Right atrium auricular region (tissue), 2 donors: ENCODE results near the gene ABCB7. TPM values are rescaled to one million over a fixed set of nuclear protein-coding genes. Genes with fewer than 3 reads are reported as not detected.

ENCODE experiments used
- DNase-seq: peaks from one replicate; pipeline ENCODE4 v3.0.0-alpha.2; 2019; ENCODE audit warnings: low spot score
- H3K27ac ChIP-seq, 2 donors: fragments of 200-600 bp; sonication (generic); 1 replicate in 1 of 2; 2 replicates in 1 of 2; pipeline ENCODE4 v1.5.1; 2016 to 2019
- H3K27me3 ChIP-seq, 2 donors: fragments of 200-600 bp; sonication (generic); one replicate each; pipeline versions ENCODE4 v1.5.1 to v1.6.0; 2017 to 2019
- H3K36me3 ChIP-seq: fragments of 200-600 bp; sonication (generic); one replicate; pipeline ENCODE4 v1.5.1; 2016
- H3K4me1 ChIP-seq, 2 donors: fragments of 200-600 bp; sonication (generic); one replicate each; pipeline versions ENCODE4 v1.5.1 to v1.6.0; 2017 to 2019
- H3K4me3 ChIP-seq, 2 donors: fragments of 200-600 bp; sonication (generic); 1 replicate in 1 of 2; 2 replicates in 1 of 2; pipeline ENCODE4 v1.5.1; 2017 to 2019; ENCODE audit warnings: mild to moderate bottlenecking in 1 of 2, moderate library complexity in 1 of 2
- H3K9me3 ChIP-seq, 2 donors: fragments of 200-600 bp; sonication (generic); one replicate each; pipeline ENCODE4 v1.5.1; 2019
- CTCF ChIP-seq, 2 donors: fragments of 200-600 bp; sonication (generic); IDR thresholded peaks; one replicate each; pipeline ENCODE4 v1.5.1; 2019; ENCODE audit warnings: antibody characterized with exemption in 2 of 2
- total RNA-seq, 2 donors: library from RNA; depleted of rRNA; stranded (reverse); fragments of >200 nt; gene quantifications; one replicate each; pipeline ENCODE4 v1.1.0, GENCODE V29; 2016

Gene ABCB7
- total RNA-seq, 2 donors from 2014 or later = 31.1 to 36.2 TPM

- Histone ChIP-seq H3K27me3 (no peaks in the 10 kb centered on the region), H3K4me1 (no peaks in the 10 kb centered on the region), H3K4me3 (peak overlapping the region; percentile 54 to 59), H3K9me3 (no peaks in the 10 kb centered on the region), H3K27ac (peak overlapping the region; percentile 76 to 81), H3K36me3 (no peaks in the 10 kb centered on the region)
- TF ChIP-seq CTCF (IDR thresholded peaks at IDR 0.05) = no peak
- no peak for DNase-seq
Measured at GRCh38 chrX:75155447-75155826, 646 bp downstream of the ABCB7 start.

- no peaks in the 10 kb centered on the region for H3K4me1 ChIP-seq
- H3K27ac ChIP-seq = no peak overlapping the region
- peak overlapping the region in 1 of 2 donors; percentile 59 for H3K4me3 ChIP-seq
Measured at GRCh38 chrX:75154871-75155270, 1.2 kb downstream of the ABCB7 start.

GRCh38 chrX:75151827-75152592 is 4.1 kb downstream of the ABCB7 start:
- DNase-seq = no peak
- Histone ChIP-seq H3K4me1 (no peaks in the 10 kb centered on the region), H3K27me3 (no peaks in the 10 kb centered on the region), H3K4me3 (no peak overlapping the region), H3K36me3 (no peaks in the 10 kb centered on the region), H3K27ac (peak overlapping the region in 1 of 2 donors; percentile 33), H3K9me3 (no peaks in the 10 kb centered on the region)
- TF ChIP-seq CTCF (IDR thresholded peaks at IDR 0.05) = no peak

More at GRCh38 chrX:75154871-75155270, 1.2 kb downstream of the ABCB7 start:
- Histone ChIP-seq H3K27me3 (no peaks in the 10 kb centered on the region), H3K36me3 (no peaks in the 10 kb centered on the region), H3K9me3 (no peaks in the 10 kb centered on the region)
- TF ChIP-seq CTCF (IDR thresholded peaks at IDR 0.05) = no peak
- no peak for DNase-seq

GRCh38 chrX:75149654-75150053 is 6.4 kb downstream of the ABCB7 start:
- no peak for TF ChIP-seq CTCF (IDR thresholded peaks at IDR 0.05)
- no peak for DNase-seq
- Histone ChIP-seq H3K27ac (no peak overlapping the region), H3K4me3 (no peak overlapping the region), H3K4me1 (no peaks in the 10 kb centered on the region), H3K27me3 (no peaks in the 10 kb centered on the region), H3K9me3 (peaks cover 0 to 5% of the 10 kb centered on the region in 2 donors), H3K36me3 (no peaks in the 10 kb centered on the region)

- H3K9me3 ChIP-seq = no peaks in the 10 kb centered on the region
- no peaks in the 10 kb centered on the region for H3K4me1 ChIP-seq
- no peaks in the 10 kb centered on the region for H3K27me3 ChIP-seq
- no peak for DNase-seq
- no peak for TF ChIP-seq CTCF (IDR thresholded peaks at IDR 0.05)
- H3K4me3 ChIP-seq = no peak overlapping the region
- no peaks in the 10 kb centered on the region for H3K36me3 ChIP-seq
- no peak overlapping the region for H3K27ac ChIP-seq
Measured at GRCh38 chrX:75132672-75133071, 23.4 kb downstream of the ABCB7 start.
